GM18951 (cell line): ENCODE measurements around the gene HTR3A.
"Not testable (repeated sequence)": the region's sequence is repeated elsewhere in the genome, so short reads cannot be mapped to it uniquely, and the experiment has no call there.

Experiments
- POLR2A ChIP-seq: IDR thresholded peaks from 4 replicates; pipeline ENCODE4 v1.6.1; 2011; ENCODE audit warnings: mild to moderate bottlenecking; ENCODE audit not compliant: insufficient read length, insufficient read depth; ENCODE audit errors: extremely low read depth
- in situ Hi-C: fragments of 300-500 bp; cut with MboI; formaldehyde crosslinking; loops from one replicate; pipeline ENCODE4 v1.12.0; 2022; ENCODE audit warnings: low sequenced_read_pairs, mixed read lengths, inconsistent platforms; ENCODE audit not compliant: unreplicated experiment

HTR3A gene

DNA sequence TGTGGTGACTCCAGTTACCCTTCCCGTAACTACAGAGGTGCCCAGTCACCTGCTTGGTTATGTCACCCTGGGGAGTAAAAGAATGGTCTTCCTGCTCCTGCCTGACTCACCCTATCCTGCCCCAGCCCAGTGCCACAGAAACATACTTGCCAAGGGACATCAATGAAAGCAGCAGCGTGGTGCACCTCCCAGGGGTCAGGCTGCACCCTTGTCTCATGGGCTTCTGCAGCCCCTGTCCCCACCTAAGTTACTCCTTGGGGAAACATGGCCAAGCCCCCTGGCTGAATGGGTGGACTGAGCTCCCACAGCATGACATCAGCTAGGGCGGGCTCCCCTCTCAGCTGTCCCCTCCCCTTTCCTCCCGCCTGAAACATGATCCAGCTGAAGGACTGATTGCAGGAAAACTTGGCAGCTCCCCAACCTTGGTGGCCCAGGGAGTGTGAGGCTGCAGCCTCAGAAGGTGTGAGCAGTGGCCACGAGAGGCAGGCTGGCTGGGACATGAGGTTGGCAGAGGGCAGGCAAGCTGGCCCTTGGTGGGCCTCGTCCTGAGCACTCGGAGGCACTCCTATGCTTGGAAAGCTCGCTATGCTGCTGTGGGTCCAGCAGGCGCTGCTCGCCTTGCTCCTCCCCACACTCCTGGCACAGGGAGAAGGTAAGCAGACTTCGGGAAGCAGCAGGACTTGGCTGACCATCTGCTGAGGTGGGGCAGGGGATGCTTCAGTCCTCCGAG lies at the start of gene HTR3A:
HTR3A (plus strand) TSS at position 368 of the 730 bp plus-strand sequence; CDS start at position 586, 218 bp downstream.
- in situ Hi-C loops, result no loop called here

DNA sequence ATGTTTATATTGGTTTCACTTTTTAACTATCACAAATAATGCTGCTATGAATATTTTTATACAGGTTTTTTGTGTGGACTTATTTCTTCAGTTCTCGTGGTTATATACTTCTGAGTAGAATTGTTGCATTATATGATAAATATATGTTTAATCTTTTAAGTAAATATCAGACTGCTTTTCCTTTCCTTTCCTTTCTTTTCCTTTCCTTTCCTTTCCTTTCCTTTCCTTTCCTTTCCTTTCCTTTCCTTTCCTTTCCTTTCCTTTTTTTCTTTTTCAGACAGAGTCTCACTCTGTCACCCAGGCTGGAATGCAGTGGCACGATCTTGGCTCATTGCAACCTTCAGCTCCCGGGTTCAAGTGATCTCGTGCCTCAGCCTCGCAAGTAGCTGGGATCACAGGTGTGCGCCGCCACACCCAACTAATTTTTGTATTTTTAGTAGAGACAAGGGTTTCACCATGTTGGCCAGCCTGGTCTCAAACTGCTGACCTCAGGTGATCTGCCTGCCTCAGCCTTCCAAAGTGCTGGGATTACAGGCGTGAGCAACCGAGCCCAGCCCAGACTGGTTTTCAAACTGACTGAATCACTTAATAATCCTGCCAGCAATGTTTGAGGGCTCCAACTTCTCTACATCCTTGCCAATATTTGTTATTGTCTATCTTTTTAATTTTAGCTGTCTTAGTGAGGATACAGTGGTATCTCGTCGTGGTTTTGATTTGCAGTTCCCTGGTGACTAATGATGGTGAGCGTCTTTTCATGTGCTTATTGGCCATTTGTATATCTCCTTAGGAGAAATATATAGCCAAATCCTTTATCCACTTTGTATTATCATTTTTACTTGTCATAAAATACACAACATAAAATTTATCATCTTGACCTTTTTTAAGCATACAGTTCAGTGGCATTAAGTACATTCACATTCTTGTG lies 48.4 kb upstream of the HTR3A start:
- in situ Hi-C loops, result no loop called here
- TF ChIP-seq POLR2A, result no peak

More for the DNA sequence above, at the start of gene HTR3A:
- no peak for TF ChIP-seq POLR2A

DNA sequence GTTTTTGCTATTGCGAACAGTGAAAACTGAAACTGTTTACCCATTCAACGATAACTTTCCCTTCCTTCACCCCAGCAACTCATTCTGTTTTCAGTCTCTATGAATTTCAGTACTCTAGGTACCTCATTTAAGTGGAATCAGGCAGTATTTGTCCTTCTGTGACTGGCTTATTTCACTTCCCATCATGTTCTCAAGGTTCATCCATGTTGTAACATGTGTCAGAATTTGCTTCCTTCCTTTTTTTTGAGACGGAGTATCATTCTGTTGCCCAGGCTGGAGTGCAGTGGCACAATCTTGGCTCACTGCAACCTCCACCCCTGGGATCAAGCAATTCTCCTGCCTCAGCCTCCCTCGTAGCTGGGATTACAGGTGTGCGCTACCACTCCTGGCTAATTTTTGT lies 46.6 kb upstream of the HTR3A start:
- in situ Hi-C loops, result no loop called here
- TF ChIP-seq POLR2A, result no peak

DNA sequence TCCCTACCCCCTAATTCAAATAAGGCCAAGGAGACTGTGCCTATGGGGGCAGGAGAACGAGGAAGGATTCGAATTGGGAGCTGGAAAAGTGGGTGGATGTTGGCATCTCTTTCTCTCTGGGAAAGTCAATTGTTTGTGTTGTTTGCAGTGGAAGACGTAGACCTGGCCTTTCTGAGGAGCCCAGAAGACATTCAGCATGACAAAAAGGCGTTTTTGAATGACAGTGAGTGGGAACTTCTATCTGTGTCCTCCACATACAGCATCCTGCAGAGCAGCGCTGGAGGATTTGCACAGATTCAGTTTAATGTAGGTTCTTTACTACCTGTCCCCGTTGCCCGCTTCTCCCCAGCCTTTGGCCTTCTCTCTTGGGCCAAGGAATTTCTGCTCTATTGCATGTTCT lies 42.1 kb upstream of the HTR3A start:
- TF ChIP-seq POLR2A, result no peak

GRCh38 chr11:113934193-113934592 lies 40.7 kb upstream of the HTR3A start:
- in situ Hi-C loops, result not testable (repeated sequence)

More for the DNA sequence above, 42.1 kb upstream of the HTR3A start:
- in situ Hi-C loops, result no loop called here

DNA sequence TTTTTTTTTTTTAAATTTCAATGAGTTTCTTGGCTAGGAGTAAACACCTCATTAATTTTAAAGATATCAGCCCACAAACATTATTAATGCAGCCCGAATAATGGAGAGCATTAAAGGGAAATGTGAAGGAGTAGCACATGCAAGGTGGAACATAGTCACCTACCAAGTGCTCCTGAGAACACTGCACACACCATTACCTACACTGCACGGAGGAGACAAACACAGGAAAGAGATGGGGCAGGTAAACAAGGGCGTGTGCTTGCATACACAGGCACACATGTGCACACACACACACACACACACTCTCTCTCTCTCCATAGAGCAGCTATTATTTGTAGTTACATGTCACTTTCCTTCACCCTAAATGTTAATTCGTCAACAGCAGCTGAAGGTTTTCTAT lies 40.1 kb upstream of the HTR3A start:
- no peak for TF ChIP-seq POLR2A
- in situ Hi-C loops, result no loop called here

- in situ Hi-C loops, result no loop called here
- TF ChIP-seq POLR2A, result no peak
These were observed 39.0 kb upstream of the HTR3A start for GRCh38 chr11:113935858-113936257.

DNA sequence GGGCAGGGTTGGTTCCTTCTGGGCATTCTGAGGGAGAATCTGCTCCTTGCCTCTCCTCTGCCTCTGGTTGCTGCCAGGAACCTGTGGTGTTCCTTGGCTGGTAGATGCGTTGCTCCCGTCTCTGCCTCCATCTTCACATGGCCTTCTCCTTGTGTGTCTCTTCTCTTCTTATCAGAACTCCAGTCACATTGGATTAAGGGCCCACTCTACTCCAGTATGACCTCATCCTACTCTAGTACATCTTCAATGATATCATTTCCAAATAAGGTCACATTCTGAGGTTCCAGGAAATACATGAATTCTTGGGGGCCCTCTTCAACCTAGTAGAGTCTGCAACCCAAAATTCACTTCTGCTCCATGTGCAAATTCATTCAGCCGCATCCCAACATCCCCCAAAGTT lies 37.0 kb upstream of the HTR3A start:
- no peak for TF ChIP-seq POLR2A
- in situ Hi-C loops, result no loop called here

- in situ Hi-C loops, result no loop called here
- TF ChIP-seq POLR2A, result no peak
These were observed 32.7 kb upstream of the HTR3A start for GRCh38 chr11:113942256-113942655.

GRCh38 chr11:113946162-113946561 lies 28.7 kb upstream of the HTR3A start:
- in situ Hi-C loops, result not testable (repeated sequence)

- in situ Hi-C loops, result no loop called here
- TF ChIP-seq POLR2A, result no peak
These were observed 26.9 kb upstream of the HTR3A start for GRCh38 chr11:113947994-113948393.

GRCh38 chr11:113949891-113950290 lies 25.0 kb upstream of the HTR3A start:
- in situ Hi-C loops, result no loop called here
- no peak for TF ChIP-seq POLR2A

- TF ChIP-seq POLR2A, result no peak
- in situ Hi-C loops, result no loop called here
These were observed 23.4 kb upstream of the HTR3A start for GRCh38 chr11:113951537-113951936.

- TF ChIP-seq POLR2A, result no peak
- in situ Hi-C loops, result no loop called here
These were observed 22.8 kb upstream of the HTR3A start for GRCh38 chr11:113952070-113952469.
